Measurements from ENCODE around the gene TM4SF1. TPM values are rescaled to one million over a fixed set of nuclear protein-coding genes. Genes with fewer than 3 reads are reported as not detected.

The TM4SF1 gene
- total RNA-seq, 1 experiment from 2014 or later: 0.66 TPM

GRCh38 chr3:149352556-149352955 is 24.9 kb downstream of the TM4SF1 start:
- intact Hi-C loops (cut with micrococcal nuclease): loop anchor here (1.0 to 2.0 kb wide), 2 partner anchors 128 to 136 kb away; no protein-coding TSS in a partner anchor
- H3K9me3 ChIP-seq (ENCODE audit: control insufficient read depth in 1 of 2, insufficient read depth in 1 of 2, low read depth in 1 of 2, low read length in 2 of 2): no peaks in the 10 kb centered on the region
- H3K36me3 ChIP-seq (ENCODE audit: control insufficient read depth in 1 of 2, insufficient read depth in 2 of 2, low read length in 2 of 2): no peaks in the 10 kb centered on the region
- no peak overlapping the region for H3K27ac ChIP-seq (ENCODE audit: low read depth, low read length)
- H3K79me2 ChIP-seq (ENCODE audit: insufficient read depth, low read length): no peaks in the 10 kb centered on the region
- peaks cover 3 to 8% of the 10 kb centered on the region in 2 experiments; a peak in 3 of 4 replicates for H3K4me1 ChIP-seq (ENCODE audit: control insufficient read depth in 1 of 2, insufficient read depth in 2 of 2, low read length in 2 of 2)
- H4K20me1 ChIP-seq (ENCODE audit: insufficient read depth): no peaks in the 10 kb centered on the region
- DNase-seq (ENCODE audit: low read depth, low spot score) (peak; percentile 75), ATAC-seq (peak; percentile 99)
- no peak overlapping the region for H3K9ac ChIP-seq (ENCODE audit: low read length)
- ChIA-PET POLR2A (no interaction called here), CTCF (interaction anchor here (0.7 to 1.0 kb wide), 4 partner anchors 8 to 232 kb away, joined by 3 to 4 read pairs (median 4); no protein-coding TSS in a partner anchor), RAD21 (ENCODE audit: low non-redundant PET in 1 of 2, low total read pairs in 2 of 2, uncharacterized antibody in 2 of 2, unreplicated experiment in 2 of 2) (no interaction called here)
- no peak overlapping the region for H3K4me3 ChIP-seq (replicated peaks in 1 of 2; ENCODE audit: low read depth in 1 of 2, low read length in 2 of 2)
- BruUV-seq (replicated peaks): no TSS peak
- H2AFZ ChIP-seq (ENCODE audit: low read depth, low read length, poor library complexity, severe bottlenecking): peak overlapping the region; percentile 88
- peak overlapping the region; percentile 18; the same call in 1 of the 2 replicates for H3K4me2 ChIP-seq (ENCODE audit: low read length)
- H3K9me2 ChIP-seq (ENCODE audit: insufficient read depth): no peaks in the 10 kb centered on the region
- no peaks in the 10 kb centered on the region for H3K27me3 ChIP-seq (ENCODE audit: insufficient read depth, low read length)
- TF ChIP-seq YY1 (IDR thresholded peaks at IDR 0.05; ENCODE audit: extremely low read depth, insufficient replicate concordance, low read depth, low read length) (peak; percentile 43), POLR2A (IDR thresholded peaks at IDR 0.05; ENCODE audit: borderline replicate concordance, extremely low read depth, insufficient read depth, insufficient read length) (no peak), EZH2 (IDR thresholded peaks at IDR 0.05) (no peak), SRF (IDR thresholded peaks at IDR 0.05; ENCODE audit: low read depth) (no peak), ZFX (IDR thresholded peaks at IDR 0.05) (no peak), JUND (IDR thresholded peaks at IDR 0.05) (no peak), ELF1 (IDR thresholded peaks at IDR 0.05; ENCODE audit: borderline replicate concordance, low read depth) (no peak), CEBPB (IDR thresholded peaks at IDR 0.05; ENCODE audit: low read depth) (no peak), CBX3 (IDR thresholded peaks at IDR 0.05; ENCODE audit: low read depth) (peak; percentile 82), ATF3 (IDR thresholded peaks at IDR 0.05) (no peak), RAD21 (IDR thresholded peaks at IDR 0.05; ENCODE audit: low read depth) (peak; percentile 88), SP1 (IDR thresholded peaks at IDR 0.05; ENCODE audit: low read depth) (no peak), MAX (IDR thresholded peaks at IDR 0.05) (peak; percentile 73), POLR2AphosphoS5 (IDR thresholded peaks at IDR 0.05; ENCODE audit: low read depth, low read length) (no peak), ZNF274 (IDR thresholded peaks at IDR 0.05; ENCODE audit: low read depth, low read length) (no peak), FOSL1 (IDR thresholded peaks at IDR 0.05; ENCODE audit: low read depth) (no peak), EZH2phosphoT487 (IDR thresholded peaks at IDR 0.05; ENCODE audit: borderline replicate concordance) (no peak), ZBTB33 (IDR thresholded peaks at IDR 0.05; ENCODE audit: extremely low read depth, insufficient replicate concordance, low read length) (no peak), REST (IDR thresholded peaks at IDR 0.05; ENCODE audit: low read depth) (no peak), SIN3A (IDR thresholded peaks at IDR 0.05; ENCODE audit: low read depth) (no peak), EGR1 (IDR thresholded peaks at IDR 0.05; ENCODE audit: low read depth) (no peak), TCF7L2 (IDR thresholded peaks at IDR 0.05; ENCODE audit: borderline replicate concordance, extremely low read depth, insufficient read depth, insufficient read length) (no peak)
